ENCODE data around the gene MSH4.

- 0 out of 2 replicates have a peak, but pooled peaks have one; percentile 4 for TF ChIP-seq POLR2AphosphoS5 (IDR thresholded peaks at IDR 0.05; ENCODE audit: borderline replicate concordance, low read depth, low read length)
- TF ChIP-seq EZH2 (IDR thresholded peaks at IDR 0.05): no peak
- no peak for TF ChIP-seq FOXP2 (optimal IDR thresholded peaks at IDR 0.05; ENCODE audit: control extremely low read depth, extremely low read length, insufficient read depth)
Observed at GRCh38 chr1:75795703-75796193, 934 bp upstream of the MSH4 start.
